ENCODE measurements around the gene DUOX1.
A peak's percentile ranks its signal among the peaks of the same experiment; 100 is the strongest.
"Not testable (repeated sequence)": the region's sequence is repeated elsewhere in the genome, so short reads cannot be mapped to it uniquely, and the experiment has no call there.

Gene DUOX1

GRCh38 chr15:45121706-45122417, 7.9 kb upstream of the DUOX1 start:
- DNase-seq = no peak

- no peak for DNase-seq
Observed at GRCh38 chr15:45122719-45123118, 7.1 kb upstream of the DUOX1 start.

DNA sequence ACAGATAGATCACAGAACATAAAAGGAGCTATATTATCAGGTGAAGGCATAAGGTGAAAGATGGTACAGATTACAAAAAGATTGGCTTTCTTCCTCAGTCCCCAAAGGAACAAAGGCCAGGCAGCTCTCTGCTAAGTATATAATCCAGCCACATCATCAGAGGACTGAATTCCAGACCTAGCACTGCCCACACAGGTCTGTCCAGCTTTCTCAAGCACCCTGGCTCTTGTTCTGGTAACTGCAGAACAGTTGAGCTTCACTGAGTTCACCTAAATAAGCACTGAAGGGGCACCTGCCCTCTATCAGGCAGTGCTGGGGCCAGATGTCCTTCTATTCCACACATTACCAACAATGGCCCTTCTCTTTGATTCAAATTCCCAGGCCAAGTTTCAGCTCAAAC, 6.4 kb upstream of the DUOX1 start:
- DNase-seq = no peak

GRCh38 chr15:45126535-45127158, 3.1 kb upstream of the DUOX1 start:
- DNase-seq = peak; percentile 39 to 69

DNA sequence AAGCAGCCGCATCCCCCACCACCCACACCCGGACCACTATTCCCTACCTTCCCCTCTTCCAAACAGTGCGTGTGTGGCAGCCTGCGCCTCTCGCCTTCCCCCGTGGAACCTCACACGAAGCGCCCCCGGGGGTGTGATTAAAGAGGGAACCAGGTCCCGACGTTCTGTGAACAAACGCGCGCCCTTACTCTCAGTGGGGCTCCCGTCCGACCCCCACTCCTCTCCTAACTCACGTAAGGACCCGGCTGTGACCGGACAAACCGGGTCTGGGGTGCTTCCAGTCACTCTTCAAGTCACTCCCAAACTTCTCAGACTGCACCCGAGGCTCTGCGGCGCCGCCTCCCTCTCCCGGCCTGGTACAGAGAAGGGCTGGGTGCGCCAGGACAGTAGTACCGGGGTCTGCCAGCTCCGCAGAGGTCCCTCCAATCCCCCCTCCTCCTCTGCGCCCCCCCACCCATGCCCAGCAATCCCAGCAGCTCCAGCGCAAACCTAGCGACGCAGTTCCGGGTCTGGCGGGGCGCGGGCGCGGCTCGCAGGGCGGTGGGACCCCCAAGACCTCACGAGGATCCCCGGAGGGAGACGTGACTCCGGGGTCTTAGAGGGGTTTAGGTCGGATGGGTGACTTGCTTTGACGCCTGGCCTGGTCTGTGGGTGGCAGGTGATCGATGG, 689 bp upstream of the DUOX1 start:
- no peak for DNase-seq

DNA sequence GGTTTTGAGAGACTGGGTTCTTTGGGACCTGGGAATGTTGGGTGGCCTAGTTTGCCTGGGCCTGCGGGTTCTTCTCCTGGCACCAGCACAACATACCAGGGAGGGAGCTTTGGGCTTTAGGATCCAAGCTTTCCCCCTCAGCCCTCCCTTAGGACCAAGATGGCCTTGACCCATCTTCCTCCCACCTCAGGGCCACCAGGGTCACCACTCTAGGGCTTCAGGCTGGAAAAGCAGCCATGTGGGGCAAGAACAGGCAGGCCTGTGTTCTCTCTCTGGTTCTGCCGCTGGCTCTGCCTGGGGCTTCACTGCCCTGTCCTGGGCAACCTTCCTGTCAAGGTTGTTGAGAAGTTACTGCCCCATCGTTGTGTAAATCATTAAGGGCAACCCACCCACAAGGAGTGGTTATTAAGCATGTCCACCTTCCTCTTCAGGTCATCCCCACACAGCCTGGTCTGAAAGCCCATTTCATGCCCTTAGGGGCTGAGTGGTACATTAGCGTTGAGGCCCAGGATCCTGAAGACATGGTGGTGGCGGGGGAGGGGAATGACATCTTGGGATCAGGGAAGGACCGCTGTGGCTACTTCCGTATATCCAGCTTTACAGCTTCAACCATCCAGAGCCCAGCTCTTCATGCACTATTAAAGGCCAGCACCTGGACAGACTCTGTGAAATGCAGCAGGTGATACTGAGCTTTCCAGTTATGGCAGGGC, 652 bp downstream of the DUOX1 start:
- no peak for DNase-seq

GRCh38 chr15:45131510-45131909, 1.7 kb downstream of the DUOX1 start:
- no peak for DNase-seq

GRCh38 chr15:45132844-45133560, 3.2 kb downstream of the DUOX1 start:
- no peak for DNase-seq

GRCh38 chr15:45133561-45133920, 3.7 kb downstream of the DUOX1 start:
- DNase-seq = no peak

GRCh38 chr15:45134046-45134445, 4.3 kb downstream of the DUOX1 start:
- DNase-seq = no peak

DNA sequence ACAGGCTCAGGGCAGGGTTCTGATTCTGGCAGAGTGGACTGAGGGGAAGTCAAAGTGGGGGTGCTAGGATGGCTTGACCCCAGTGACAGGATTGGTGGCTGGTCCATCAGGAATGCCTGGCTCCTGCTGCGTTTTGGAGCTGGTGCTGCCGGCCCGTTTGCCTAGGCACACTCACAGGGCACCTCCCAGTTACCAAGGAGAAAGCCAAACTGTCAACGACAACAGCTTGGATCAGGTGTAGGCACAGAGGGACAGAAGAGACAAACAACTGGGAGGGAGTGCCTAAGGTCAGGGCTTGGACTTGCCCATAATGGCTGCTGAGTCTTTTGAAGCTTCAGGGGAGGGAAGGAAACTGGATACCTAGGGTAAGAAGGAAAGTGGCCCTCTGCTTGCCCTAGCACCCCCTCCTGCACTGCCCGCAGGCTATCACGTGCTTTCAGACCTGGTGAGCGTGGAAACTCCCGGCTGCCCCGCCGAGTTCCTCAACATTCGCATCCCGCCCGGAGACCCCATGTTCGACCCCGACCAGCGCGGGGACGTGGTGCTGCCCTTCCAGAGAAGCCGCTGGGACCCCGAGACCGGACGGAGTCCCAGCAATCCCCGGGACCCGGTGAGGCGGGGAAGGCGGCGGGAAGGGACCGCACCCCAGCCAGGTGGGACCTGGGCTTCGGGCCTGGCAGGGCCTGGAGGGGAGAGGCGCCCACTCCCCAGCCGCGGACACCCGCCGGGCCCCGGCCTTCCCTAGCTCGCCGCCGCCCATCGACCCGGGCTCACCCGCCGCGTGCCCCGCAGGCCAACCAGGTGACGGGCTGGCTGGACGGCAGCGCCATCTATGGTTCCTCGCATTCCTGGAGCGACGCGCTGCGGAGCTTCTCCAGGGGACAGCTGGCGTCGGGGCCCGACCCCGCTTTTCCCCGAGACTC, 5.1 kb downstream of the DUOX1 start:
- peak in 1 of 2 donors; percentile 20 for DNase-seq

- DNase-seq = not testable (repeated sequence)
Observed at GRCh38 chr15:45135705-45136377, 6.0 kb downstream of the DUOX1 start.

GRCh38 chr15:45136378-45136764, 6.6 kb downstream of the DUOX1 start:
- DNase-seq = peak in 1 of 2 donors; percentile 20

DNA sequence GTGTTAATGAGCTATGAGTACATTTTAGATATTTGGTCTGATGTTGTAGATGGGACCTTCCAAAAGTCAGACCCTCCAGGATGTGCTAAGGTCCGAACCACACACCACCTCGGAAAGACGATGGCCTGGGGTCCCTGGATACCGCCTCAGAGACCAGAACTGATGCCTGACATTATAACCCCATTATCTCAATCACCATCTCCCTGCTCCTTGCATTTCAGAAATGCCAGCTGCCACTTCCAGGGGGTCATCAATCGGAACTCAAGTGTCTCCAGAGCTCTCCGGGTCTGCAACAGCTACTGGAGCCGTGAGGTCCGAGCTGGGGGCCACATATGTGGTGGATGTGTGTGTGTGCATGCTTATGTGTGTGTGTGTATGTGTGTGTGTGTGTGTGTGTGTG, 7.9 kb downstream of the DUOX1 start:
- no peak for DNase-seq

DNA sequence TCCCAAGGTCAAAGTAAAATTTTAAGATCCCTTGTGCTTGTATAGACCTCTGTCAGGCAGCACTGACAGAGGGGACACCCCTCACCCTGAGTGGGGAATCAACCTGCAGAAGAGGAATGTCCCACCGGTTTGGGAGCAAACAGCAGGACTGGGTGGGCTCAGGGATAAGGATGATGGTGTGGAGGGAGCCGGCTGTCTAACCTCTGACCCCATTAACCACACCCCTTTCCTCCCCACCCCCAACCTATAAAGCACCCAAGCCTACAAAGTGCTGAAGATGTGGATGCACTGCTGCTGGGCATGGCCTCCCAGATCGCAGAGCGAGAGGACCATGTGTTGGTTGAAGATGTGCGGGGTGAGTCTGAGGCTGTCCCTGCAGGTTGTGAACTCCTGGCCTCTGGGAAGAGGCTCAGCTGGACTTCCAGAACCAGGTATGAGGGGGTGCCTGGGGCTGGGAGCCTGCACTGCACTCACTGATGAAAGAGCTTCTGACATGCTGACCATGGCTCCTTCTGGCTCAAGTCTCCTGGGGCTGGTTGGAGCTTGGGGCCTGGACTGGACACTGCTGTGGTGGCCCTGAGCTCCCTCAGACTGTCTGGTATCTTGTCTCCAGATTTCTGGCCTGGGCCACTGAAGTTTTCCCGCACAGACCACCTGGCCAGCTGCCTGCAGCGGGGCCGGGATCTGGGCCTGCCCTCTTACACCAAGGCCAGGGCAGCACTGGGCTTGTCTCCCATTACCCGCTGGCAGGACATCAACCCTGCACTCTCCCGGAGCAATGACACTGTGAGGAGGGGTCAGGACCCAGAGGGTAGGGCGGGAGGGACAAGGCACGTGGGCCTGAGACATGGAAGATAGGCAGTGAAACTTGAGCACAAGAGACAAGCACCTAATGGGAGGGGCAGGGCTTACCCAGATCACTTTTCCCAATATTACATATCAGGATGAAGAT, 9.3 kb downstream of the DUOX1 start:
- no peak for DNase-seq

DNA sequence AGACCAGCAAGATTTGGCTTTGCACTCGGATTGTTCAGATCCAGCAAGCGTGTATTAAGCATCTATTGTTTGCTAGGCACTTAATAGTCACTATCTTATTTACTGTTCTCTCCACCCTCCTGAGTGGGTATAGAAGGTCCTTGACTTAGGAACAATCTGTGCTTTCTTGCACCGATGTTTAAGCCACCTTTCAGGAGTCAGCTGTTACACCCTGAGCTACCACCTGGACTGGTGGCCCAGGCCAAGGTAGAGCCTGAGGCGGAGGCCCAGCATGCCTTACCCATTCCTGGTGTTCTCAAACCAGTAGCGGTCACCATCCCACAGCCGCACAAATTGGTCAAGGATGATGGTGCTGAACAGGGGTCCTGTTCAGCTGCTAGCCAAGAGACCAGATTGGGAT, 10.0 kb downstream of the DUOX1 start:
- DNase-seq = no peak

DNA sequence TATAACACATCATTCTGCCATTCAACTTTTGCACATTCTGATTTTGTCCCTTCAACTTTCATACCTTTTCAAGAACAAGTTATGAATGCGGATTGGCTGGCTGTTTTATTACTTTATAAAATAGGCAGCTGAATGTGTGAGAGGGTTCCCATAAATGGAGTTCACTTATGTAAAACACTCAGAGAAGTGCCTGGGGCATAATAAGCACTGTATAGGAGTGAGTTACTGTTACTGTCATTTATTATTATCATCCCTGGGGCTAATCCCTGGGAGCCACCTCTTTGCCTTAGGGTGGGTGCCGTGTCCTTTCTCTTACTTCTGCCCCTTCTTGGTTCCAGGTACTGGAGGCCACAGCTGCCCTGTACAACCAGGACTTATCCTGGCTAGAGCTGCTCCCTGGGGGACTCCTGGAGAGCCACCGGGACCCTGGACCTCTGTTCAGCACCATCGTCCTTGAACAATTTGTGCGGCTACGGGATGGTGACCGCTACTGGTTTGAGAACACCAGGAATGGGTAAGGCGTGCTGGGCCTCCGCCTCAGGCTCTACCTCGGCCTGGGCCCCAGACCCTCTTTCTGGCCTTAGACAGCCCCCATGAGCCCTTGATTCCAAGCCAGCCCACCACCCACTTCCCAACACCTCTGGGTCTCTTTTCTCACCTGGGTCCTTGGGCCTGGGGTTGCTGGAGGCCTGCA, 10.9 kb downstream of the DUOX1 start:
- no peak for DNase-seq

DNA sequence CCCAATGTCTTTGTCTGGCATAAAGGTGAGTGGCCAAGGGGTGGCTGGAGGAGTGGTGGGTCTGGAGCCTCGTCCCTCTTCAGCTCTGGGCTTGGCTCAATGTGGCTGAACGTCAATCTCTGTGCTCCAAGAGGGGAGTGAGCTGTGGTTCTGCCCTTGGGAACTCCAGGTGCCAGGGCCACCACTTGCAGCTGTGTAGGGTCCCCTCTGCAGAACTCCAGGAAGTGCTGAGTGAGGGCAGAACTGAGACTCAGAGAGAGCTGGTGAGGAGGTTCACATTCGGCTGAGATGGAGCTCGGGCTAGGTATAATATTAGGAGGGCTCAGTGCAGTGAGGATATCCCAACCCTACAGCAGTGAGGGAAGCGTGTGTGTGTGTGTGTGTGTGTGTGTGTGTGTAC, 11.6 kb downstream of the DUOX1 start:
- DNase-seq = no peak

DNA sequence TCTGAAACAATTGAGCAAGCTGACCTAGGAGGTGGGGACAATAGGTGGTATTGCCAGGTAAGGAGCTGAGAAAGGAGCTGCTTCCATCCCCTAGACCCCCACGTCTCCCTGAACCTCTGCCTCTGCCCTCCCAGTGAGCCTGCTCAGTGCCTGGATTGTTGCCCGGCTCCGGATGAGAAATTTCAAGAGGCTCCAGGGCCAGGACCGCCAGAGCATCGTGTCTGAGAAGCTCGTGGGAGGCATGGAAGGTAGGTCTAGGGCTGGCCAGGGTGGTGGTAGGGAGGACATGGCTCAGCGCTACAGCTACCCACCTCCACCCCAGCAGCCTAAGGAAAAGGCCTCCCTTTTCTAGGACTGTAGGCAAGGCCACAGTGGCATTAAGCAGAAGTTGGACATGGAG, 13.3 kb downstream of the DUOX1 start:
- DNase-seq = no peak

Data from CD4-positive, alpha-beta T cell treated with Interferon alpha-2 for 1 hour (primary cell).